PFSK-1 (cell line): Measurements from ENCODE around the gene PTPRM.

Source experiments
- FOXP2 ChIP-seq: optimal IDR thresholded peaks from 2 replicates; pipeline ENCODE3; 2011; ENCODE audit warnings: borderline replicate concordance, control low read depth, inconsistent platforms; ENCODE audit not compliant: insufficient read depth; ENCODE audit errors: extremely low read length, extremely low read depth
- POLR2AphosphoS5 ChIP-seq: IDR thresholded peaks from 2 replicates; pipeline ENCODE4 v1.6.1; 2012; ENCODE audit warnings: low read depth, mild to moderate bottlenecking, control low read depth, low read length, moderate library complexity
- REST ChIP-seq, 2 experiments: IDR thresholded peaks; 2 replicates each; pipeline versions ENCODE4 v1.6.1 to v1.8.0; 2011 to 2012; ENCODE audit warnings: low read depth in 2 of 2, low read length in 2 of 2, control low read depth in 1 of 2, inconsistent platforms in 1 of 2, mild to moderate bottlenecking in 1 of 2, moderate library complexity in 1 of 2; ENCODE audit not compliant: insufficient read depth in 1 of 2
- SIN3A ChIP-seq: IDR thresholded peaks from 2 replicates; pipeline ENCODE4 v1.6.1; 2012; ENCODE audit warnings: mild to moderate bottlenecking, low read length, moderate library complexity, borderline replicate concordance; ENCODE audit not compliant: insufficient read depth
- TAF1 ChIP-seq: IDR thresholded peaks from 2 replicates; pipeline ENCODE4 v1.6.1; 2012; ENCODE audit warnings: low read length, control low read depth, borderline replicate concordance; ENCODE audit not compliant: insufficient read depth

PTPRM gene

GRCh38 chr18:7978834-7979233, 411.7 kb downstream of the PTPRM start:
- TF ChIP-seq POLR2AphosphoS5 (no peak), REST (IDR thresholded peaks at IDR 0.05; ENCODE audit: insufficient read depth in 1 of 2, low read depth in 2 of 2, low read length in 2 of 2) (no peak), SIN3A (no peak), FOXP2 (no peak), TAF1 (no peak)

GRCh38 chr18:7979714-7980113, 412.6 kb downstream of the PTPRM start:
- no peak for TF ChIP-seq FOXP2
- no peak for TF ChIP-seq POLR2AphosphoS5
- TF ChIP-seq REST (IDR thresholded peaks at IDR 0.05; ENCODE audit: insufficient read depth in 1 of 2, low read depth in 2 of 2, low read length in 2 of 2), result no peak
- no peak for TF ChIP-seq TAF1
- TF ChIP-seq SIN3A, result no peak

GRCh38 chr18:7980136-7980535, 413.0 kb downstream of the PTPRM start:
- TF ChIP-seq TAF1, result no peak
- no peak for TF ChIP-seq FOXP2
- TF ChIP-seq SIN3A, result no peak
- TF ChIP-seq POLR2AphosphoS5, result no peak
- no peak for TF ChIP-seq REST (IDR thresholded peaks at IDR 0.05; ENCODE audit: insufficient read depth in 1 of 2, low read depth in 2 of 2, low read length in 2 of 2)

GRCh38 chr18:7980656-7981055, 413.5 kb downstream of the PTPRM start:
- no peak for TF ChIP-seq SIN3A
- TF ChIP-seq TAF1, result no peak
- no peak for TF ChIP-seq REST (IDR thresholded peaks at IDR 0.05; ENCODE audit: insufficient read depth in 1 of 2, low read depth in 2 of 2, low read length in 2 of 2)
- no peak for TF ChIP-seq FOXP2
- TF ChIP-seq POLR2AphosphoS5, result no peak

- TF ChIP-seq SIN3A, result no peak
- no peak for TF ChIP-seq POLR2AphosphoS5
- TF ChIP-seq FOXP2, result no peak
- TF ChIP-seq REST (IDR thresholded peaks at IDR 0.05; ENCODE audit: insufficient read depth in 1 of 2, low read depth in 2 of 2, low read length in 2 of 2), result no peak
- no peak for TF ChIP-seq TAF1
Measured at GRCh38 chr18:7982216-7982615, 415.1 kb downstream of the PTPRM start.
